ENCODE results near the gene CCDC121.

The CCDC121 gene

GRCh38 chr2:27653397-27653796, 24.6 kb upstream of the CCDC121 start:
- no peaks in the 10 kb centered on the region for H3K79me2 ChIP-seq (ENCODE audit: control insufficient read depth, low read length)
- no peaks in the 10 kb centered on the region for H3K9me2 ChIP-seq (replicated peaks; ENCODE audit: control insufficient read depth, low read length)
- no peak for TF ChIP-seq CTCF (IDR thresholded peaks at IDR 0.05; ENCODE audit: low read depth, low read length, poor library complexity, severe bottlenecking)
- TF ChIP-seq EZH2phosphoT487 (IDR thresholded peaks at IDR 0.05; ENCODE audit: borderline replicate concordance, low read length) = no peak
- no peaks in the 10 kb centered on the region for H4K20me1 ChIP-seq (ENCODE audit: control insufficient read depth, insufficient read depth, low read depth, low read length)
- H3K36me3 ChIP-seq (ENCODE audit: control insufficient read depth, low read length) = peaks cover 83% of the 10 kb centered on the region
- no peaks in the 10 kb centered on the region for H3K27me3 ChIP-seq (ENCODE audit: control insufficient read depth, low read length)
- no peaks in the 10 kb centered on the region for H3F3A ChIP-seq (ENCODE audit: control insufficient read depth, insufficient read depth)
- no peaks in the 10 kb centered on the region for H3K9me3 ChIP-seq (ENCODE audit: control insufficient read depth, insufficient read depth, low read length)
- H3K4me1 ChIP-seq (ENCODE audit: control insufficient read depth, low read length) = no peaks in the 10 kb centered on the region
- no peak overlapping the region for H3K4me3 ChIP-seq (ENCODE audit: low read length)
- H3K27ac ChIP-seq (ENCODE audit: low read depth, low read length) = no peak overlapping the region
- no peak overlapping the region for H3K4me2 ChIP-seq (ENCODE audit: low read length)

- H3K4me1 ChIP-seq (ENCODE audit: control insufficient read depth, low read length) = no peaks in the 10 kb centered on the region
- TF ChIP-seq EZH2phosphoT487 (IDR thresholded peaks at IDR 0.05; ENCODE audit: borderline replicate concordance, low read length) (no peak), CTCF (IDR thresholded peaks at IDR 0.05; ENCODE audit: low read depth, low read length, poor library complexity, severe bottlenecking) (no peak)
- peaks cover 84% of the 10 kb centered on the region for H3K36me3 ChIP-seq (ENCODE audit: control insufficient read depth, low read length)
Observed at GRCh38 chr2:27652790-27653189, 24.0 kb upstream of the CCDC121 start.

GRCh38 chr2:27652341-27652740, 23.5 kb upstream of the CCDC121 start:
- no peak for TF ChIP-seq EZH2phosphoT487 (IDR thresholded peaks at IDR 0.05; ENCODE audit: borderline replicate concordance, low read length)
- no peak for TF ChIP-seq CTCF (IDR thresholded peaks at IDR 0.05; ENCODE audit: low read depth, low read length, poor library complexity, severe bottlenecking)
- Histone ChIP-seq H4K20me1 (ENCODE audit: control insufficient read depth, insufficient read depth, low read depth, low read length) (no peaks in the 10 kb centered on the region), H3K36me3 (ENCODE audit: control insufficient read depth, low read length) (peaks cover 84% of the 10 kb centered on the region), H3K79me2 (ENCODE audit: control insufficient read depth, low read length) (no peaks in the 10 kb centered on the region), H3K4me2 (ENCODE audit: low read length) (no peak overlapping the region), H3K4me1 (ENCODE audit: control insufficient read depth, low read length) (no peaks in the 10 kb centered on the region), H3K9me3 (ENCODE audit: control insufficient read depth, insufficient read depth, low read length) (no peaks in the 10 kb centered on the region), H3F3A (ENCODE audit: control insufficient read depth, insufficient read depth) (no peaks in the 10 kb centered on the region), H3K4me3 (ENCODE audit: low read length) (no peak overlapping the region), H3K27me3 (ENCODE audit: control insufficient read depth, low read length) (no peaks in the 10 kb centered on the region), H3K27ac (ENCODE audit: low read depth, low read length) (no peak overlapping the region), H3K9me2 (replicated peaks; ENCODE audit: control insufficient read depth, low read length) (no peaks in the 10 kb centered on the region)

More at GRCh38 chr2:27652790-27653189, 24.0 kb upstream of the CCDC121 start:
- Histone ChIP-seq H3K4me3 (ENCODE audit: low read length) (no peak overlapping the region), H3F3A (ENCODE audit: control insufficient read depth, insufficient read depth) (no peaks in the 10 kb centered on the region), H3K79me2 (ENCODE audit: control insufficient read depth, low read length) (no peaks in the 10 kb centered on the region), H3K27ac (ENCODE audit: low read depth, low read length) (no peak overlapping the region), H3K4me2 (ENCODE audit: low read length) (no peak overlapping the region), H3K9me3 (ENCODE audit: control insufficient read depth, insufficient read depth, low read length) (no peaks in the 10 kb centered on the region), H3K27me3 (ENCODE audit: control insufficient read depth, low read length) (no peaks in the 10 kb centered on the region), H3K9me2 (replicated peaks; ENCODE audit: control insufficient read depth, low read length) (no peaks in the 10 kb centered on the region), H4K20me1 (ENCODE audit: control insufficient read depth, insufficient read depth, low read depth, low read length) (no peaks in the 10 kb centered on the region)

GRCh38 chr2:27651056-27651455, 22.2 kb upstream of the CCDC121 start:
- Histone ChIP-seq H3F3A (ENCODE audit: control insufficient read depth, insufficient read depth) (no peaks in the 10 kb centered on the region), H3K9me2 (replicated peaks; ENCODE audit: control insufficient read depth, low read length) (no peaks in the 10 kb centered on the region), H3K36me3 (ENCODE audit: control insufficient read depth, low read length) (peaks cover 78% of the 10 kb centered on the region)

More at GRCh38 chr2:27651056-27651455, 22.2 kb upstream of the CCDC121 start:
- no peak overlapping the region for H3K4me2 ChIP-seq (ENCODE audit: low read length)
- no peaks in the 10 kb centered on the region for H3K79me2 ChIP-seq (ENCODE audit: control insufficient read depth, low read length)
- H3K9me3 ChIP-seq (ENCODE audit: control insufficient read depth, insufficient read depth, low read length) = no peaks in the 10 kb centered on the region
- H3K4me1 ChIP-seq (ENCODE audit: control insufficient read depth, low read length) = no peaks in the 10 kb centered on the region
- no peaks in the 10 kb centered on the region for H3K27me3 ChIP-seq (ENCODE audit: control insufficient read depth, low read length)
- TF ChIP-seq EZH2phosphoT487 (IDR thresholded peaks at IDR 0.05; ENCODE audit: borderline replicate concordance, low read length) = no peak
- no peak for TF ChIP-seq CTCF (IDR thresholded peaks at IDR 0.05; ENCODE audit: low read depth, low read length, poor library complexity, severe bottlenecking)
- H3K4me3 ChIP-seq (ENCODE audit: low read length) = no peak overlapping the region
- H3K27ac ChIP-seq (ENCODE audit: low read depth, low read length) = no peak overlapping the region
- H4K20me1 ChIP-seq (ENCODE audit: control insufficient read depth, insufficient read depth, low read depth, low read length) = no peaks in the 10 kb centered on the region
